Choroid plexus epithelial cell (primary cell): ENCODE results near the gene MICAL3.
"Not testable (repeated sequence)": the region's sequence is repeated elsewhere in the genome, so short reads cannot be mapped to it uniquely, and the experiment has no call there.

Experiments used
- DNase-seq: peaks from one replicate; pipeline ENCODE4 v3.0.0-alpha.2; 2010; ENCODE audit warnings: low read depth
- H3K4me3 ChIP-seq: 2 replicates; pipeline ENCODE4 v1.5.1; 2011; ENCODE audit warnings: low read depth, mild to moderate bottlenecking, control low read depth, low read length, moderate library complexity
- CTCF ChIP-seq: conservative IDR thresholded peaks from 2 replicates; pipeline ENCODE4 v1.5.1; 2011; ENCODE audit warnings: low read depth, mild to moderate bottlenecking, control low read depth, inconsistent platforms, low read length, moderate library complexity

Gene MICAL3

GRCh38 chr22:18028817-18029527, 4.6 kb upstream of the MICAL3 start:
- DNase-seq: no peak
- no peak overlapping the region for H3K4me3 ChIP-seq
- TF ChIP-seq CTCF: no peak

- not testable (repeated sequence) for DNase-seq, H3K4me3 ChIP-seq
These were observed 1.5 kb upstream of the MICAL3 start for GRCh38 chr22:18025898-18026297.

GRCh38 chr22:18024956-18025720, 777 bp upstream of the MICAL3 start:
- DNase-seq: no peak
- TF ChIP-seq CTCF: no peak
- H3K4me3 ChIP-seq: peak overlapping the region; percentile 57

GRCh38 chr22:18023509-18024275, 669 bp downstream of the MICAL3 start:
- peak; percentile 65 for DNase-seq
- TF ChIP-seq CTCF: no peak
- peak overlapping the region; percentile 57 for H3K4me3 ChIP-seq

- no peak for DNase-seq
- no peak overlapping the region for H3K4me3 ChIP-seq
These were observed 1.5 kb downstream of the MICAL3 start for GRCh38 chr22:18022876-18023275.

GRCh38 chr22:18021431-18021830, 2.9 kb downstream of the MICAL3 start:
- no peak overlapping the region for H3K4me3 ChIP-seq
- no peak for DNase-seq
- no peak for TF ChIP-seq CTCF

More at GRCh38 chr22:18022876-18023275, 1.5 kb downstream of the MICAL3 start:
- no peak for TF ChIP-seq CTCF

GRCh38 chr22:18020743-18021142, 3.6 kb downstream of the MICAL3 start:
- not testable (repeated sequence) for H3K4me3 ChIP-seq, DNase-seq
